ENCODE measurements around the gene FBXW9. TPM values are rescaled to one million over a fixed set of nuclear protein-coding genes. Genes with fewer than 3 reads are reported as not detected.
"Not testable (repeated sequence)": the region's sequence is repeated elsewhere in the genome, so short reads cannot be mapped to it uniquely, and the experiment has no call there.

Gene FBXW9
- total and polyA plus RNA-seq, 2 of the 4 experiments (the other 2 are of a cell fraction), result 9.5 to 14.2 TPM

GRCh38 chr19:12698138-12698537 lies 1.7 kb upstream of the FBXW9 start:
- Histone ChIP-seq H2BK15ac (ENCODE audit: low read depth, low read length) (no peak overlapping the region), H3K56ac (ENCODE audit: extremely low read depth, insufficient read depth, low read length) (no peak overlapping the region), H3K14ac (replicated peaks; ENCODE audit: low read depth, low read length) (no peak overlapping the region), H3K36me3 (ENCODE audit: control insufficient read depth, insufficient read depth, low read length) (peaks cover 41% of the 10 kb centered on the region), H3K9ac (ENCODE audit: low read depth, low read length) (no peak overlapping the region), H3K4me1 (ENCODE audit: control insufficient read depth, insufficient read depth, low read length) (peaks cover 2% of the 10 kb centered on the region; the same call in 1 of the 2 replicates), H3K4me3 (ENCODE audit: insufficient read depth, low read depth, low read length) (no peak overlapping the region), H3K9me3 (ENCODE audit: control insufficient read depth, insufficient read depth, low read length) (no peaks in the 10 kb centered on the region), H3K9me1 (ENCODE audit: insufficient read depth, low read length) (no peaks in the 10 kb centered on the region; the same call in 1 of the 2 replicates), H3K23ac (ENCODE audit: low read depth, low read length) (no peak overlapping the region), H4K8ac (ENCODE audit: low read depth in 2 of 2, low read length in 2 of 2) (no peak overlapping the region), H4K91ac (ENCODE audit: insufficient read depth, low read depth, low read length) (no peak overlapping the region), H3K4ac (ENCODE audit: low read depth, low read length) (no peak overlapping the region), H2BK20ac (ENCODE audit: low read depth, low read length) (no peak overlapping the region), H2AK5ac (ENCODE audit: low read depth, low read length) (no peak overlapping the region), H4K20me1 (ENCODE audit: insufficient read depth, low read length) (peaks cover under 1% of the 10 kb centered on the region), H3K4me2 (ENCODE audit: low read depth, low read length) (no peak overlapping the region), H2AFZ (replicated peaks; ENCODE audit: low read length, poor library complexity) (no peak overlapping the region), H4K5ac (ENCODE audit: low read depth, low read length) (no peak overlapping the region), H3K79me1 (ENCODE audit: low read depth in 1 of 2, low read length in 2 of 2) (peaks cover 10 to 22% of the 10 kb centered on the region in 2 experiments), H3K27ac (ENCODE audit: insufficient read depth, low read length) (no peak overlapping the region), H3K18ac (ENCODE audit: low read depth, low read length) (no peak overlapping the region), H2BK5ac (ENCODE audit: low read depth, low read length, poor library complexity, severe bottlenecking) (no peak overlapping the region), H3K27me3 (ENCODE audit: control insufficient read depth, insufficient read depth, low read length) (no peaks in the 10 kb centered on the region), H2AK9ac (replicated peaks; ENCODE audit: low read depth, low read length, poor library complexity) (no peak overlapping the region), H2BK120ac (ENCODE audit: low read depth, low read length) (no peak overlapping the region)
- 93% methylated on average over 3 of the region's 6 CpGs; no CpG with 5 or more reads in 1 of the 2 experiments for WGBS, 2 experiments (ENCODE audit: extremely low coverage in 2 of 2, insufficient read length in 1 of 2)
- DNase-seq, result no peak
- in situ Hi-C loops (cut with MboI; ENCODE audit: low sequenced_read_pairs), result no loop called here
- POLR2A ChIA-PET (ENCODE audit: unreplicated experiment), result no interaction called here
- BruUV-seq (replicated peaks), result no TSS peak
- intact Hi-C loops (cut with micrococcal nuclease), result no loop called here
- dilution Hi-C loops (cut with HindIII; ENCODE audit: low sequenced_read_pairs, unreplicated experiment), result no loop called here
- no peak for ATAC-seq (ENCODE audit: low read depth)
- no peak for TF ChIP-seq SMC3 (IDR thresholded peaks at IDR 0.05; ENCODE audit: low read depth, low read length)
- no peak for TF ChIP-seq BHLHE40 (IDR thresholded peaks at IDR 0.05; ENCODE audit: low read depth, low read length)
- TF ChIP-seq NFE2L2 (IDR thresholded peaks at IDR 0.05; ENCODE audit: low read depth, low read length), result no peak
- CTCF ChIA-PET, result no interaction called here

- ATAC-seq (ENCODE audit: low read depth); H4K5ac ChIP-seq (ENCODE audit: low read depth, low read length); intact Hi-C loops (cut with micrococcal nuclease); H3K14ac ChIP-seq (replicated peaks; ENCODE audit: low read depth, low read length); DNase-seq; H3K9ac ChIP-seq (ENCODE audit: low read depth, low read length); H2AFZ ChIP-seq (replicated peaks; ENCODE audit: low read length, poor library complexity); dilution Hi-C loops (cut with HindIII; ENCODE audit: low sequenced_read_pairs, unreplicated experiment); H3K9me3 ChIP-seq (ENCODE audit: control insufficient read depth, insufficient read depth, low read length); H2BK120ac ChIP-seq (ENCODE audit: low read depth, low read length); in situ Hi-C loops (cut with MboI; ENCODE audit: low sequenced_read_pairs); H3K56ac ChIP-seq (ENCODE audit: extremely low read depth, insufficient read depth, low read length); H4K20me1 ChIP-seq (ENCODE audit: insufficient read depth, low read length); H4K91ac ChIP-seq (ENCODE audit: insufficient read depth, low read depth, low read length); H3K27me3 ChIP-seq (ENCODE audit: control insufficient read depth, insufficient read depth, low read length); H3K4me3 ChIP-seq (ENCODE audit: insufficient read depth, low read depth, low read length); H2AK9ac ChIP-seq (replicated peaks; ENCODE audit: low read depth, low read length, poor library complexity); H3K18ac ChIP-seq (ENCODE audit: low read depth, low read length); H3K23ac ChIP-seq (ENCODE audit: low read depth, low read length); H2AK5ac ChIP-seq (ENCODE audit: low read depth, low read length); H3K4me2 ChIP-seq (ENCODE audit: low read depth, low read length); CTCF ChIA-PET; H3K4ac ChIP-seq (ENCODE audit: low read depth, low read length); H3K9me1 ChIP-seq (ENCODE audit: insufficient read depth, low read length); H2BK5ac ChIP-seq (ENCODE audit: low read depth, low read length, poor library complexity, severe bottlenecking); H3K4me1 ChIP-seq (ENCODE audit: control insufficient read depth, insufficient read depth, low read length); H3K27ac ChIP-seq (ENCODE audit: insufficient read depth, low read length); BruUV-seq (replicated peaks); H2BK20ac ChIP-seq (ENCODE audit: low read depth, low read length); H2BK15ac ChIP-seq (ENCODE audit: low read depth, low read length); POLR2A ChIA-PET (ENCODE audit: unreplicated experiment): not testable (repeated sequence)
- peaks cover 7 to 27% of the 10 kb centered on the region in 2 experiments for H3K79me1 ChIP-seq (ENCODE audit: low read depth in 1 of 2, low read length in 2 of 2)
- H3K36me3 ChIP-seq (ENCODE audit: control insufficient read depth, insufficient read depth, low read length), result peaks cover 34% of the 10 kb centered on the region
- WGBS, 2 experiments (ENCODE audit: extremely low coverage in 2 of 2, insufficient read length in 1 of 2), result 95% methylated on average over 14 of the region's 22 CpGs; no CpG with 5 or more reads in 1 of the 2 experiments
- peak overlapping the region; percentile 91 to 97; a peak in 3 of 4 replicates for H4K8ac ChIP-seq (ENCODE audit: low read depth in 2 of 2, low read length in 2 of 2)
These were observed 994 bp upstream of the FBXW9 start for GRCh38 chr19:12697425-12697824.

Measured in IMR-90 (cell line).